Neuron (in vitro differentiated cells): Measurements from ENCODE around the gene ALG6.
"Not testable (repeated sequence)": the region's sequence is repeated elsewhere in the genome, so short reads cannot be mapped to it uniquely, and the experiment has no call there.

ENCODE experiments used
- H2AFZ ChIP-seq: one replicate; pipeline ENCODE4 v1.6.1; 2013; ENCODE audit warnings: low read depth, mild to moderate bottlenecking, inconsistent platforms, low read length, moderate library complexity
- H3K27me3 ChIP-seq: one replicate; pipeline ENCODE4 v1.6.1; 2013; ENCODE audit warnings: low read length; ENCODE audit not compliant: insufficient read depth
- H3K36me3 ChIP-seq: one replicate; pipeline ENCODE4 v1.6.1; 2013; ENCODE audit warnings: low read length; ENCODE audit not compliant: insufficient read depth
- H3K4me1 ChIP-seq: one replicate; pipeline ENCODE4 v1.6.1; 2013; ENCODE audit warnings: low read length; ENCODE audit not compliant: insufficient read depth
- H3K4me3 ChIP-seq: 2 replicates; pipeline ENCODE4 v1.5.1; 2013; ENCODE audit warnings: mild to moderate bottlenecking, low read length, moderate library complexity
- H3K9me3 ChIP-seq: one replicate; pipeline ENCODE4 v1.6.1; 2013; ENCODE audit warnings: low read length

Gene ALG6

DNA sequence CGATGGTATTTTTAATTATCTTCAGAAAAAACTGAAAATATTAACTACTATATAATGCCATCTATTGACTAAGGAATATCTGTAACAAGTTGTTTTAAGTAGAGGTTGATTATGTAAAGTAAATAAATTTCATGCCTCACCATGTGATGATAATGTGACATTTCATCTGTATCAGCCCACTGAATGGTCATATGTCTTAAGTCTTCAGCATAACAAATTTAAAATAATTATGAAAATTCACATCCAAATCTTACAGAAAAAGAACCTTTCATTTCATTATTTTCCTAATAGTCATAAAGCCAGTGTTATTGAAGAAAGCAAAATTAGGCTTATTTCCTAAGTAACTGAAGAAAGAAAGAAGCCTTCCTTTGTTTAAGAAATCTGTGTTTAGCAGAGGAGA, 83.0 kb downstream of the ALG6 start:
- H3K27me3 ChIP-seq: no peaks in the 10 kb centered on the region
- no peak overlapping the region for H2AFZ ChIP-seq
- H3K9me3 ChIP-seq: no peaks in the 10 kb centered on the region
- H3K36me3 ChIP-seq: peaks cover 2% of the 10 kb centered on the region
- H3K4me1 ChIP-seq: no peaks in the 10 kb centered on the region
- H3K4me3 ChIP-seq: no peak overlapping the region

DNA sequence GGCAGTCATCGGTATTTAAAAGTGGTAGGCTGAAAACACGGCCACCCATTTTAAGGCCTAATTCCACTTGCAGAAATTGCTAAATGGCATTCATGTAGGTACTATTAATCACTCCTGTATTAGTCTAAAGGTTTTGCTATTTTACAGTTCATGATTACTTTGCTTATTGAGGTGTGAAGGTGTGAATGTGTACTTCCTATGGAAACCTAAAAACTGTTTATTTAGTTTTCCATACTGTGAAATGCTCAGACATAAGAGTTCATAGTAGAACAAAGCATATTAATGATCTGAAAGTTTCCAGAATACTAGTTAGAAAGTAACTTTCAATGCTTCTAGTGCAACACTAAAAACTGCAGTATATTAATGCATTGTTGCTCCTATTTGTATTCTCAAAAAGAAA, 85.8 kb downstream of the ALG6 start:
- Histone ChIP-seq H3K4me1 (no peaks in the 10 kb centered on the region), H2AFZ (no peak overlapping the region), H3K4me3 (no peak overlapping the region), H3K9me3 (no peaks in the 10 kb centered on the region), H3K27me3 (no peaks in the 10 kb centered on the region), H3K36me3 (peaks cover 4% of the 10 kb centered on the region)

DNA sequence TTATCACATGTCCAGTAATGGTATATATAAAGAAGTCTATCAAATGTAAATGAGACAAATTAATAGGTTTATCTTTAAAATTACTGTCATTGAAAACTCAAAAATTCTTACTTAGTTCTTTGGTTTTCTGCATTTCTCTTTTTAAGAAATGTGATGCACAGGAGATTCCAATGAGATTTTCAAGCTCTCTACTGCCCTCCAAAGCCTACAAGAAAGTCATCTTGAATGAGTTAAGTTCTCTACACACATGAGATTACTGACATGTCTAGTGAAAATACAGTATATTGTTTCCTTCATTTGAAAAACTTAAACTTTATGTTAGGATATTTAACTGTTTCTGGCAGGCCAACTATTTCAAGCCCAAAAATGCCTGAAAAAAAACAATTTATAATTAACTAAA, 86.8 kb downstream of the ALG6 start:
- no peaks in the 10 kb centered on the region for H3K4me1 ChIP-seq

DNA sequence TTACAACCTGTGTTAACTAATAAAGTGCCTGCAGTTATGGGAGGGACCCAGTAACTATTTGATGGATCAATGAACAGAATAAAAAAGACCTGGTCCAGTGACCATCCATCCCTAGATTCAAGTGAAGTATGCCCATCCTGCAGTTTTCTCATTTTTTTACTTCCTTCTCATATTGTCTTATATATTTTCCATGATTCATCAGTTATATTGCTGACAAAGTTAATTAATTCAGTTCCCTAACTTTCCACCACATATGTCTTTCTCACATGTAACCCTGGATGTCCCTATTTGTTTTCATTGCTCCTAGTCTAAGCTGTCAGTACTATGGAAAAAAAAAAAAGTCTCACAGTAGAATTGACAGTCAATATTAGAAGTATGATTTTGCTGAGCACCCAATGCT, 91.3 kb downstream of the ALG6 start:
- Histone ChIP-seq H3K9me3 (peaks cover 5% of the 10 kb centered on the region), H2AFZ (no peak overlapping the region), H3K4me1 (no peaks in the 10 kb centered on the region), H3K27me3 (no peaks in the 10 kb centered on the region), H3K4me3 (no peak overlapping the region), H3K36me3 (peaks cover 2% of the 10 kb centered on the region)

More for the DNA sequence above, 86.8 kb downstream of the ALG6 start:
- Histone ChIP-seq H3K27me3 (no peaks in the 10 kb centered on the region), H2AFZ (no peak overlapping the region), H3K9me3 (no peaks in the 10 kb centered on the region), H3K4me3 (no peak overlapping the region), H3K36me3 (peaks cover 4% of the 10 kb centered on the region)

DNA sequence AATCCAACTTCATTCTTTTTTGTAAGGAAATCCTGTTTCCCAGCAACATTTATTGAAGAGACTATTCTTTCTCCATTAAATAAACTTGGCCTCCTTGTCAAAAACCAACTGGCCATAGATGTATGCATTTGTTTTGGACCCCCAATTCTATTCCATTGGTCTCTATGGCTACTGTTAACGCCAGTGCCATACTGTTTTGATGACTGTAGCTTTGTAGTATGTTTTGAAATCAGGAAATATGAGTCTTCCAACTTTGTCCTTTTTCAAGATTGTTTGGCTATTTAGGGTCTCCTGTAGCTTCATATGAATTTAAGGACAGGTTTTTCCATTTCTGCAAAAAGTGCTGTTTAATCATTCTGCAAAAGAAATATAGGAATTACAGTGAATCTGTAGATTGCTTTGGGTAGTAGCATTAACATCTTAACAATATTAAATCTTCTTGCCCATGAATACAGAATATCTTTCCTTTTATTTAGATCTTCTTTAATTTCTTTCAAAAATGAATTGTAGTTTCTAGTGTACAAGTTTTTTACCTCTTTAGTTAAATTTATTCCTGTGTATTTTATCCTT, 94.3 kb downstream of the ALG6 start:
- no peaks in the 10 kb centered on the region for H3K4me1 ChIP-seq
- no peak overlapping the region for H2AFZ ChIP-seq
- H3K36me3 ChIP-seq: peaks cover 6% of the 10 kb centered on the region
- no peak overlapping the region for H3K4me3 ChIP-seq
- peaks cover 5% of the 10 kb centered on the region for H3K9me3 ChIP-seq
- no peaks in the 10 kb centered on the region for H3K27me3 ChIP-seq

DNA sequence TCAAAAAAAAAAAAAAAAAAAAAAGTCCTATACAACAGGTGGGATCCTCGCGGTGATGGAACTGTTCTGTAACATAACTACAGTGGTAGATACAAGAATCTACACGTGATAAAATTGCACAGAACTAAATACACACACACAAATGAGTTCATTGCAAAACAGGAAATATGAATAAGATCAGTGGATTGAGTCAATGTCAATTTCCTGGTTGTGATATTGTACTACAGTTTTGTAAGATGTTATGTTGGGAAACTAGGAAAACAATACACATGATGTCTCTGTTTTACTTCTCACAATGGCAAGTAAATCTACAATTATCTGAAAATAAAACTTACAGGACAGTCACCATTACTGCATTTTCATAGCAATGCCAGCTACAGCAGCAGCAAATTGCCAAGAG, 95.8 kb downstream of the ALG6 start:
- peaks cover 7% of the 10 kb centered on the region for H3K36me3 ChIP-seq
- no peaks in the 10 kb centered on the region for H3K27me3 ChIP-seq
- H3K4me3 ChIP-seq: no peak overlapping the region
- no peak overlapping the region for H2AFZ ChIP-seq
- no peaks in the 10 kb centered on the region for H3K4me1 ChIP-seq
- peaks cover 5% of the 10 kb centered on the region for H3K9me3 ChIP-seq

DNA sequence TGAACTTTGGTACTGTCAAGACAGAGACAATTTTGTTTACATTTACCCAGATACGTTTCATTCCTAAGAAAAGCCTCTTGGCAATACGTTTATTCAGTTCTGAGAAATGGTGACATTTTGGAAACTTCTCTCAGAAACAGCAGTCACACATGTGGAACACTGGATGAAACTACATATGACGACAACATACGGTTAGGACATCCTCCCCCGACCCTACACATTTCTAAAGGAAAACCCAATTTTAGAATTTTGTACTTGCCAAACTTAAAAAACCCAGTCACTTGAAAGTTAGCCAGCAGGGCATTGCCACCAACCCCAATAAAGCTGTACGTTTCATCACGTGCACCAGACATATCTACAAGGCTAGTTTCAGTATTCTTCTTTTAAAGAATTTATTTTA, 98.8 kb downstream of the ALG6 start:
- H3K4me3 ChIP-seq: no peak overlapping the region
- peaks cover 7% of the 10 kb centered on the region for H3K36me3 ChIP-seq
- H3K4me1 ChIP-seq: no peaks in the 10 kb centered on the region
- peaks cover 5% of the 10 kb centered on the region for H3K9me3 ChIP-seq
- no peaks in the 10 kb centered on the region for H3K27me3 ChIP-seq
- H2AFZ ChIP-seq: no peak overlapping the region

DNA sequence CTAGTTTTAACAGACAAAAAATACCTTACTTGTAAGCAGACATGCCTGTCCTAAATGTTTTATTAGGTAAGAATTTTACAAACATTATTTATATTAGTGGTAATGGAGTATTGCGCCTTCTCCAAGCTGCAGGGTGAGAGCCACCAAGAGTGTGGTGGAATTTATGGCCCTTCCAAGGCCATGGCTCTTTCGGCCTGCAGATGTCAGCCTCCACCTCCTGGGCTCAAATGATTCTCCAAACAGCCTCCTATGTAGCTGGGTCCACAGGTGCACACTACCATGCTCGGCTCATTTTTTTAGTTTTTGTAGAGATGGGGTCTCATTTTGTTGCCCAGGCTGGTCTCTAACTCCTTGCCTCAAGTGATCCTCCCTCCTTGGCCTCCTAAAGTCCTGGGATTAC, 99.3 kb downstream of the ALG6 start:
- no peaks in the 10 kb centered on the region for H3K27me3 ChIP-seq
- no peak overlapping the region for H2AFZ ChIP-seq
- H3K4me1 ChIP-seq: no peaks in the 10 kb centered on the region
- peaks cover 7% of the 10 kb centered on the region for H3K36me3 ChIP-seq
- H3K9me3 ChIP-seq: peaks cover 5% of the 10 kb centered on the region
- no peak overlapping the region for H3K4me3 ChIP-seq

DNA sequence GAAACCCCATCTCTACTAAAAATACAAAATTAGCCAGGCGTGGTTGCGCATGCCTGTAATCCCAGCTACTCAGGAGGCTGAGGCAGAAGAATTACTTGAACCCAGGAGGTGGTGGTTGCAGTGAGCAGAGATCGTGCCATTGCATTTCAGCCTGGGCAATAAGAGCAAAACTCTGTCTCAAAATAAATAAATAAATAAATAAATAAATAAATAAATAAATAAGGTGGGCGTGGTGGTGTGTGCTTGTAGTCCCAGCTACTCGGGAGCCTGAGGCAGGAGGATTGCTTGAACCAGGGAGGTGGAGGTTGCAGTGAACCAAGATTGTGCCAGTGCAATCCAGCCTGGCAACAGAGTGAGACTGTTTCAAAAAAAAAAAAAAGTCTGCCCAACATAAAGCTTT, 101.3 kb downstream of the ALG6 start:
- not testable (repeated sequence) for H3K4me1 ChIP-seq, H2AFZ ChIP-seq

DNA sequence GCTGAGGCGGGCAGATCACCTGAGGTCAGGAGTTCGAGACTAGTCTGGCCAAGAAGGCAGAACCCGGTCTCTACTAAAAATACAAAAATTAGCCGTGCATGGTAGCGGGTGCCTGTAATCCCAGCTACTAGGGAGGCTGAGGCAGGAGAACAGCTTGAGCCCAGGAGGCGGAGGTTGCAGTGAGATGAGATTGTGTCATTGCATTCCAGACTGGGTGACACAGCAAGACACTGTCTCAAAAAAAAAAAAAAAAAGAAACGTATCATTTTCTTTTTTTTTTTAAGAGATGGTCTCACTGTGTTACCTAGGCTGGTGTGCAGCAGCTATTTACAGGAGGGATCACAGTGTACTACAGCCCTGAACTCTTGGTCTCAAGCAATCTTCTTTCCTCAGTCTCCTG, 108.3 kb downstream of the ALG6 start:
- H3K27me3 ChIP-seq: no peaks in the 10 kb centered on the region
- H3K9me3 ChIP-seq: peaks cover 1% of the 10 kb centered on the region
- H3K4me1 ChIP-seq: no peaks in the 10 kb centered on the region
- no peak overlapping the region for H2AFZ ChIP-seq
- no peak overlapping the region for H3K4me3 ChIP-seq
- no peaks in the 10 kb centered on the region for H3K36me3 ChIP-seq

More for the DNA sequence above, 101.3 kb downstream of the ALG6 start:
- H3K4me3 ChIP-seq, H3K27me3 ChIP-seq, H3K9me3 ChIP-seq, H3K36me3 ChIP-seq: not testable (repeated sequence)

DNA sequence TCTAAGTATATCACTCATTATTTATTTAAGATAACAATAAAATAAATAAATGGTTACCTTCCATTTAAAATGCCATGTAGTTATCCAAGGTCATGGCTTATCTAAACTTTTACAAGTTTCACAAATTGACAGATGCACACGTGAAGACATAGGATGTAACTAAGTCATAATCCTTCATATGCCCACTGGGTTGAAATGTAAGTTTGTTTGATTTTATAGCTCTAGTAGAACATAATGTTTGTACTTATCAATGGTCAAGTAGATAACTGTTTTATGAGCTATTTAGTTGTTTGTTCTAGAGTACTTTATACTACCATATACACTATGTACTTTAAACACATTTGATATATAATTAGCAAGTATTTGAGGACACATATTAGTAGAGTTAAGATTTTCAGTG, 112.6 kb downstream of the ALG6 start:
- Histone ChIP-seq H3K9me3 (peaks cover 1% of the 10 kb centered on the region), H3K36me3 (no peaks in the 10 kb centered on the region), H3K27me3 (no peaks in the 10 kb centered on the region), H2AFZ (no peak overlapping the region), H3K4me3 (no peak overlapping the region), H3K4me1 (no peaks in the 10 kb centered on the region)

DNA sequence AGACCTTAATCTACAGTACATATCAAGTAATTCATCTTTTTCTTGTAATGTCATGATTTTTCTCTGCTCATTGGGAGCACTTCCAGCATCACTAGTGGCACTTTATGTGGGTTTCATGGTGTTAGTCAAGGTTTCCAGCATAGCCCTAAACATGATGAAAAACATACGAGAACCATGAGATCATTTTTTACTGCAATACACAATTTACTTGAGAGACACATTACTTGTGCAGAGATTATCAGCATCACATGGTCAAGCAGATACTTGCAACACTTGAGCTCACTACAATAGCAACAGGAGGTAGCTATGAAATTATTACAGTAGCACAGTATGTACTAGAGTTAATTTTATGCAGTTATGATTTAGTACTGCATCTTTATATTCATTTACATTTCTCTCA, 119.2 kb downstream of the ALG6 start:
- Histone ChIP-seq H2AFZ (no peak overlapping the region), H3K4me1 (no peaks in the 10 kb centered on the region), H3K9me3 (no peaks in the 10 kb centered on the region), H3K36me3 (no peaks in the 10 kb centered on the region), H3K27me3 (no peaks in the 10 kb centered on the region), H3K4me3 (no peak overlapping the region)

DNA sequence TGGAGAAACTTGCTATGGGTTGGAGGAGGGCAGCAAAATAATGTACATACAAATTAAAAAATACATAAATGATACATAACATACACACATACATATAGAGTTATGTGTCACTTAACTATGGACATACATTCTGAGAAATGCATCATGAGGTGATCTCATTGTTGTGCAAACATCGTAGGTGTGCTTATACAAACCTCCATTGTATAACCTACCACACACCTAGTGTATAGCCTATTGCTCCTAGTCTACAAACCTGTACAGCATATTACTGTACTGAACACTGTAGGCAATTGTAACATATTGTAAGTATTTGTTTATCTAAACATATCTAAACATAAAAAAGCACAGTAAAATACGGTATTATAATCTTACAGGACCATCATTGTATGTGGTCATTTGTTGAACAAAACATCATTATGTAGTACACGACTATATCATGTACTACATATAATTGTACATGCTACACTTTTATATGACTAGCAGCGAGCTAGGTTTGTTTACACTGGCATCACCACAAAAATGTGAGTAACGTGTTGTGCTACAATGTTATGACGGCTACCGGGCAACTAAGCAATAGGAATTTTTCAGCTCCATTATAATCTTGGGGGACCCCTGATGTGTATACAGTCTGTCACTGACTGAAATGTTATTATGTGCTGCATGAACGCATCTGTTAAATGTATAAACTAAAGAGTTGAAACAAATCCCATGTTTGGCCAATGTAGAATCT, 120.1 kb downstream of the ALG6 start:
- Histone ChIP-seq H3K4me3 (no peak overlapping the region), H2AFZ (no peak overlapping the region), H3K27me3 (no peaks in the 10 kb centered on the region), H3K36me3 (no peaks in the 10 kb centered on the region), H3K9me3 (no peaks in the 10 kb centered on the region), H3K4me1 (no peaks in the 10 kb centered on the region)
